GM23338 (cell line): ENCODE measurements around the gene MORC3. TPM values are rescaled to one million over a fixed set of nuclear protein-coding genes. Genes with fewer than 3 reads are reported as not detected.
A peak's percentile ranks its signal among the peaks of the same experiment; 100 is the strongest.
"Not testable (repeated sequence)": the region's sequence is repeated elsewhere in the genome, so short reads cannot be mapped to it uniquely, and the experiment has no call there.

Experiments used
- ATAC-seq: fragments of 200-7000 bp; cut with Tn5 transposase; 3 replicates; pipeline ENCODE4 v1.9.1; 2020
- DNase-seq: peaks from one replicate; pipeline ENCODE4 v3.0.0-alpha.2; 2015; ENCODE audit warnings: low spot score
- H2AFZ ChIP-seq: fragments of 200-600 bp; sonication (generic); 2 replicates; pipeline ENCODE4 v1.8.0; 2016; ENCODE audit warnings: antibody characterized with exemption, mild to moderate bottlenecking, moderate library complexity
- H3F3A ChIP-seq: fragments of 200-600 bp; sonication (generic); replicated peaks from 2 replicates; pipeline ENCODE4 v1.8.0; 2017; ENCODE audit warnings: antibody characterized with exemption, mixed run types, low read depth
- H3K27ac ChIP-seq: fragments of 200-600 bp; sonication (generic); 2 replicates; pipeline ENCODE4 v1.6.1; 2016; ENCODE audit warnings: low read depth
- H3K27me3 ChIP-seq: fragments of 200-600 bp; sonication (generic); 2 replicates; pipeline ENCODE4 v1.8.0; 2016; ENCODE audit warnings: mild to moderate bottlenecking, mixed run types, moderate library complexity; ENCODE audit not compliant: insufficient read depth
- H3K36me3 ChIP-seq: fragments of 200-600 bp; sonication (generic); 2 replicates; pipeline ENCODE4 v1.8.0; 2016; ENCODE audit warnings: mild to moderate bottlenecking; ENCODE audit not compliant: insufficient read depth
- H3K4me1 ChIP-seq: fragments of 200-600 bp; sonication (generic); 2 replicates; pipeline ENCODE4 v1.8.0; 2016; ENCODE audit warnings: mild to moderate bottlenecking, moderate library complexity; ENCODE audit not compliant: insufficient read depth
- H3K4me2 ChIP-seq: fragments of 200-600 bp; sonication (generic); 2 replicates; pipeline ENCODE4 v1.7.1; 2017; ENCODE audit warnings: mixed run types
- H3K4me3 ChIP-seq: fragments of 200-600 bp; sonication (generic); 2 replicates; pipeline ENCODE4 v1.6.1; 2016; ENCODE audit warnings: mixed run types
- H3K79me2 ChIP-seq: fragments of 200-600 bp; sonication (generic); replicated peaks from 2 replicates; pipeline ENCODE4 v1.8.0; 2017; ENCODE audit warnings: mild to moderate bottlenecking; ENCODE audit not compliant: insufficient read depth
- H3K9me2 ChIP-seq: fragments of 200-600 bp; sonication (generic); 2 replicates; pipeline ENCODE4 v1.8.0; 2017; ENCODE audit not compliant: insufficient read depth
- H4K20me1 ChIP-seq: fragments of 200-600 bp; sonication (generic); replicated peaks from 2 replicates; pipeline ENCODE4 v1.8.0; 2017; ENCODE audit warnings: mild to moderate bottlenecking; ENCODE audit not compliant: insufficient read depth
- H3K27ac Mint-ChIP-seq: 2 replicates; pipeline ENCODE4 v1.8.0; 2020; ENCODE audit warnings: inconsistent platforms, mild to moderate bottlenecking, moderate library complexity, mixed read lengths
- H3K27me3 Mint-ChIP-seq: 3 replicates; pipeline ENCODE4 v1.8.0; 2022; ENCODE audit warnings: low read depth, mild to moderate bottlenecking, moderate library complexity, mixed read lengths, inconsistent platforms; ENCODE audit not compliant: insufficient read depth, poor library complexity
- H3K36me3 Mint-ChIP-seq: 3 replicates; pipeline ENCODE4 v1.8.0; 2021; ENCODE audit warnings: low read depth, mild to moderate bottlenecking, inconsistent platforms, moderate library complexity, mixed read lengths
- H3K4me1 Mint-ChIP-seq: 3 replicates; pipeline ENCODE4 v1.8.0; 2020; ENCODE audit warnings: mild to moderate bottlenecking, inconsistent platforms, mixed read lengths
- H3K4me3 Mint-ChIP-seq: 3 replicates; pipeline ENCODE4 v1.8.0; 2021; ENCODE audit warnings: moderate library complexity, mild to moderate bottlenecking, inconsistent platforms, mixed read lengths
- H3K9me3 Mint-ChIP-seq: 3 replicates; pipeline ENCODE4 v1.8.0; 2020; ENCODE audit warnings: moderate library complexity, mild to moderate bottlenecking, inconsistent platforms, mixed read lengths
- CREB1 ChIP-seq: fragments of 250-450 bp; sonication (Bioruptor Pico); IDR thresholded peaks from 2 replicates; pipeline ENCODE4 v1.5.0; 2020; ENCODE audit warnings: low read depth, mild to moderate bottlenecking, moderate library complexity
- EZH2 ChIP-seq: fragments of 200-600 bp; sonication (generic); IDR thresholded peaks from one replicate; pipeline ENCODE4 v1.8.0; 2017; ENCODE audit warnings: antibody characterized with exemption, mild to moderate bottlenecking, low read depth; ENCODE audit not compliant: unreplicated experiment
- POLR2AphosphoS5 ChIP-seq: IDR thresholded peaks from 2 replicates; pipeline ENCODE4 v1.6.1; 2016; ENCODE audit warnings: antibody characterized with exemption, low read depth
- STAT1 ChIP-seq: IDR thresholded peaks from one replicate; pipeline ENCODE4 v1.6.1; 2016; ENCODE audit warnings: antibody characterized with exemption; ENCODE audit not compliant: unreplicated experiment
- ZNF114 ChIP-seq: fragments of 250-450 bp; sonication (Bioruptor Pico); IDR thresholded peaks from 2 replicates; pipeline ENCODE4 v1.5.0; 2020; ENCODE audit warnings: mild to moderate bottlenecking, moderate library complexity
- polyA plus RNA-seq: library from polyadenylated mRNA; unstranded; fragments of >200 nt; fragmentation: Nextera tagmentation; extraction: Ambion mirVana; gene quantifications from 2 replicates; pipeline ENCODE4 v1.2.1, GENCODE V29; 2016
- total RNA-seq: library from RNA; depleted of rRNA; stranded (reverse); fragments of >200 nt; shearing (Covaris generic); gene quantifications from 2 replicates; pipeline ENCODE4 v1.2.3, GENCODE V29; 2014
- TF ChIP-seq, protein P1 (sequence below): fragments of 250-450 bp; sonication (Bioruptor Pico); IDR thresholded peaks from 2 replicates; pipeline ENCODE4 v1.5.0; 2020; ENCODE audit warnings: mild to moderate bottlenecking, moderate library complexity
- TF ChIP-seq, protein P2 (sequence below), 2 experiments: fragments of 200-600 bp in 1 of 2; sonication (generic) in 1 of 2; conservative IDR thresholded peaks; 2 replicates each; pipeline versions ENCODE4 v1.5.1 to v1.6.1; 2016 to 2017; ENCODE audit warnings: antibody characterized with exemption in 2 of 2, low read depth in 2 of 2, mild to moderate bottlenecking in 2 of 2, moderate library complexity in 1 of 2
- TF ChIP-seq, protein P3 (sequence below): IDR thresholded peaks from 2 replicates; pipeline ENCODE4 v1.6.1; 2016; ENCODE audit warnings: antibody characterized with exemption

The MORC3 gene
- total and polyA plus RNA-seq, 2 experiments from 2014 or later, result 11.5 to 25.4 TPM

DNA sequence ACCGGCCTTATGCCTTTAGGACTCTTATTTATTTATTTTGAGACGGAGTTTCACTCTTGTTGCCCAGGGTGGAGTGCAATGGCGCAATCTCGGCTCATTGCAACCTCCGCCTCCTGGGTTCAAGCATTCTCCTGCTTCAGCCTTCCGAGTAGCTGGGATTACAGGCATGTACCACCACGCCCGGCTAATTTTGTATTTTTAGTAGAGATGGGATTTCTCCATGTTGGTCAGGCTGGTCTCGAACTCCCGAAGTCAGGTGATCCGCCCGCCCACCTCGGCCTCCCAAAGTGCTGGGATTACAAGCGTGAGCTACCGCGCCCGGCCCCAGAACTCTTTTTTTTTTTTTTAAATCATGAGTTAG lies 611 bp upstream of the MORC3 start:
- Histone ChIP-seq H3K4me1 (peaks cover 11% of the 10 kb centered on the region; the same call in 1 of the 2 replicates), H2AFZ (peak overlapping the region; percentile 88), H3K4me3 (peak overlapping the region; percentile 57), H4K20me1 (peaks cover 16% of the 10 kb centered on the region; the same call in 1 of the 2 replicates), H3K4me2 (peak overlapping the region; percentile 32), H3K79me2 (peaks cover 40% of the 10 kb centered on the region), H3K27ac (peak overlapping the region; percentile 89)
- H3K4me3 Mint-ChIP-seq, result peak overlapping the region; percentile 93
- H3K36me3 Mint-ChIP-seq, result peaks cover 18% of the 10 kb centered on the region; the same call in 2 of the 3 replicates
- not testable (repeated sequence) for H3K27me3 ChIP-seq, H3K27me3 Mint-ChIP-seq, ATAC-seq, H3K9me2 ChIP-seq, DNase-seq, H3K36me3 ChIP-seq, H3F3A ChIP-seq
- H3K27ac Mint-ChIP-seq, result peak overlapping the region; percentile 93
- peaks cover 17% of the 10 kb centered on the region for H3K4me1 Mint-ChIP-seq
- peaks cover 11% of the 10 kb centered on the region; the same call in 2 of the 3 replicates for H3K9me3 Mint-ChIP-seq

DNA sequence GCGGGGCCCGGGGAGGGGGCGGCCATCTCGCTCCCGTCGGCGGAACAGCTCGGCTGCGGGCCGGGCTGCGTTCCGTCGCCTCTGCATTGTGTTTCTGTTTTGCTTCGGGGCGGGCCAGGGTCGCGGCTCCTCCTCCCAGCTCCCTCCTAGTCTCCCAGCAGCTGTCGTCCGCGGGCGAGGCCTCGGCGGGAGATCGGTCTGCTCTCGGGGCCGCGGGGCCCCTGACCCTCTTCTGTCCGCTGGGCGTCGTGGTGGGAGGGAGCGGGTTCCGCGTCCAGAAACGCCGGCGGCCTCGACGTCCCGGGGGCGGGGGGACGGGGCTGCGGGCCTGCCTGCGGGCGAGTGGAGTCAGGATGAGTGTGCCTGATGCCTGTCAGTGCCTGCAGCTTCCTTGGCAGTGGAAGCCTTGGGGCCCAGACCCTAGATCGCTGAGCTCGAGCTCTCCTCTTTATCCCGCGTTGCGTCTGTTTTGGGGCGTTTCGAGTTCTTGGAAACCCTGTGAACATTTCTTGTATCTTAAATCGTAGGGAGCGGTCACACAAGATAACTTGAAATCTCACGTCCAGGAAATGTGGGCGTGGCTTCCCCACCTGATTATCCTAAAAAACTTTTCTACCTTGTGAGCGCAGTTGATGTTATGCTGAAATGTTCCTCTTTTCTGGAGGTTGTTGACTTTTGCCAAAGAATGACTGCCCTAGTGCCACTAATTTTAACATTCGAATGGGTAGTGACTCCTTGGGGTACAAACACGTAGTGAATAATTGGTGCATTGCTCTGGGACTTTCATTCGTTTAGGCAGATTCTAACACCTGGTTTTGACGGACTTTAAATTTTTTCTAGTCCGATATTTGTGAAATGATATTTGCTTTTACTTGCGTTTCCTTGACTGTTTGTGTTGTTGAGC lies 676 bp downstream of the MORC3 start:
- ATAC-seq, result peak; percentile 61
- Histone ChIP-seq H3K4me1 (peaks cover 11% of the 10 kb centered on the region; the same call in 1 of the 2 replicates), H3K9me2 (no peaks in the 10 kb centered on the region), H3K4me3 (peak overlapping the region; percentile 57), H2AFZ (no peak overlapping the region), H3K79me2 (peaks cover 53% of the 10 kb centered on the region), H3F3A (no peaks in the 10 kb centered on the region), H3K4me2 (peak overlapping the region; percentile 83), H4K20me1 (peaks cover 21% of the 10 kb centered on the region; the same call in 1 of the 2 replicates), H3K36me3 (no peaks in the 10 kb centered on the region), H3K27ac (peak overlapping the region; percentile 82), H3K27me3 (no peaks in the 10 kb centered on the region)
- H3K4me3 Mint-ChIP-seq, result peak overlapping the region; percentile 93
- H3K4me1 Mint-ChIP-seq, result peaks cover 17% of the 10 kb centered on the region
- peak overlapping the region; percentile 95 for H3K27ac Mint-ChIP-seq
- peaks cover 29% of the 10 kb centered on the region; the same call in 2 of the 3 replicates for H3K36me3 Mint-ChIP-seq
- peaks cover 11% of the 10 kb centered on the region; the same call in 1 of the 3 replicates for H3K9me3 Mint-ChIP-seq
- peaks cover 10% of the 10 kb centered on the region for H3K27me3 Mint-ChIP-seq
- DNase-seq, result peak; percentile 74
- TF ChIP-seq, protein P1, sequence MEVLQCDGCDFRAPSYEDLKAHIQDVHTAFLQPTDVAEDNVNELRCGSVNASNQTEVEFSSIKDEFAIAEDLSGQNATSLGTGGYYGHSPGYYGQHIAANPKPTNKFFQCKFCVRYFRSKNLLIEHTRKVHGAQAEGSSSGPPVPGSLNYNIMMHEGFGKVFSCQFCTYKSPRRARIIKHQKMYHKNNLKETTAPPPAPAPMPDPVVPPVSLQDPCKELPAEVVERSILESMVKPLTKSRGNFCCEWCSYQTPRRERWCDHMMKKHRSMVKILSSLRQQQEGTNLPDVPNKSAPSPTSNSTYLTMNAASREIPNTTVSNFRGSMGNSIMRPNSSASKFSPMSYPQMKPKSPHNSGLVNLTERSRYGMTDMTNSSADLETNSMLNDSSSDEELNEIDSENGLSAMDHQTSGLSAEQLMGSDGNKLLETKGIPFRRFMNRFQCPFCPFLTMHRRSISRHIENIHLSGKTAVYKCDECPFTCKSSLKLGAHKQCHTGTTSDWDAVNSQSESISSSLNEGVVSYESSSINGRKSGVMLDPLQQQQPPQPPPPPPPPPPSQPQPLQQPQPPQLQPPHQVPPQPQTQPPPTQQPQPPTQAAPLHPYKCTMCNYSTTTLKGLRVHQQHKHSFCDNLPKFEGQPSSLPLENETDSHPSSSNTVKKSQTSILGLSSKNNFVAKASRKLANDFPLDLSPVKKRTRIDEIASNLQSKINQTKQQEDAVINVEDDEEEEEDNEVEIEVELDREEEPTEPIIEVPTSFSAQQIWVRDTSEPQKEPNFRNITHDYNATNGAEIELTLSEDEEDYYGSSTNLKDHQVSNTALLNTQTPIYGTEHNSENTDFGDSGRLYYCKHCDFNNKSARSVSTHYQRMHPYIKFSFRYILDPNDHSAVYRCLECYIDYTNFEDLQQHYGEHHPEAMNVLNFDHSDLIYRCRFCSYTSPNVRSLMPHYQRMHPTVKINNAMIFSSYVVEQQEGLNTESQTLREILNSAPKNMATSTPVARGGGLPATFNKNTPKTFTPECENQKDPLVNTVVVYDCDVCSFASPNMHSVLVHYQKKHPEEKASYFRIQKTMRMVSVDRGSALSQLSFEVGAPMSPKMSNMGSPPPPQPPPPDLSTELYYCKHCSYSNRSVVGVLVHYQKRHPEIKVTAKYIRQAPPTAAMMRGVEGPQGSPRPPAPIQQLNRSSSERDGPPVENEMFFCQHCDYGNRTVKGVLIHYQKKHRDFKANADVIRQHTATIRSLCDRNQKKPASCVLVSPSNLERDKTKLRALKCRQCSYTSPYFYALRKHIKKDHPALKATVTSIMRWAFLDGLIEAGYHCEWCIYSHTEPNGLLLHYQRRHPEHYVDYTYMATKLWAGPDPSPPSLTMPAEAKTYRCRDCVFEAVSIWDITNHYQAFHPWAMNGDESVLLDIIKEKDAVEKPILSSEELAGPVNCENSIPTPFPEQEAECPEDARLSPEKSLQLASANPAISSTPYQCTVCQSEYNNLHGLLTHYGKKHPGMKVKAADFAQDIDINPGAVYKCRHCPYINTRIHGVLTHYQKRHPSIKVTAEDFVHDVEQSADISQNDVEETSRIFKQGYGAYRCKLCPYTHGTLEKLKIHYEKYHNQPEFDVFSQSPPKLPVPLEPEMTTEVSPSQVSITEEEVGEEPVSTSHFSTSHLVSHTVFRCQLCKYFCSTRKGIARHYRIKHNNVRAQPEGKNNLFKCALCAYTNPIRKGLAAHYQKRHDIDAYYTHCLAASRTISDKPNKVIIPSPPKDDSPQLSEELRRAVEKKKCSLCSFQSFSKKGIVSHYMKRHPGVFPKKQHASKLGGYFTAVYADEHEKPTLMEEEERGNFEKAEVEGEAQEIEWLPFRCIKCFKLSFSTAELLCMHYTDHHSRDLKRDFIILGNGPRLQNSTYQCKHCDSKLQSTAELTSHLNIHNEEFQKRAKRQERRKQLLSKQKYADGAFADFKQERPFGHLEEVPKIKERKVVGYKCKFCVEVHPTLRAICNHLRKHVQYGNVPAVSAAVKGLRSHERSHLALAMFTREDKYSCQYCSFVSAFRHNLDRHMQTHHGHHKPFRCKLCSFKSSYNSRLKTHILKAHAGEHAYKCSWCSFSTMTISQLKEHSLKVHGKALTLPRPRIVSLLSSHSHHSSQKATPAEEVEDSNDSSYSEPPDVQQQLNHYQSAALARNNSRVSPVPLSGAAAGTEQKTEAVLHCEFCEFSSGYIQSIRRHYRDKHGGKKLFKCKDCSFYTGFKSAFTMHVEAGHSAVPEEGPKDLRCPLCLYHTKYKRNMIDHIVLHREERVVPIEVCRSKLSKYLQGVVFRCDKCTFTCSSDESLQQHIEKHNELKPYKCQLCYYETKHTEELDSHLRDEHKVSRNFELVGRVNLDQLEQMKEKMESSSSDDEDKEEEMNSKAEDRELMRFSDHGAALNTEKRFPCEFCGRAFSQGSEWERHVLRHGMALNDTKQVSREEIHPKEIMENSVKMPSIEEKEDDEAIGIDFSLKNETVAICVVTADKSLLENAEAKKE (CRISPR knock-in tag), result no peak
- TF ChIP-seq, protein P2, sequence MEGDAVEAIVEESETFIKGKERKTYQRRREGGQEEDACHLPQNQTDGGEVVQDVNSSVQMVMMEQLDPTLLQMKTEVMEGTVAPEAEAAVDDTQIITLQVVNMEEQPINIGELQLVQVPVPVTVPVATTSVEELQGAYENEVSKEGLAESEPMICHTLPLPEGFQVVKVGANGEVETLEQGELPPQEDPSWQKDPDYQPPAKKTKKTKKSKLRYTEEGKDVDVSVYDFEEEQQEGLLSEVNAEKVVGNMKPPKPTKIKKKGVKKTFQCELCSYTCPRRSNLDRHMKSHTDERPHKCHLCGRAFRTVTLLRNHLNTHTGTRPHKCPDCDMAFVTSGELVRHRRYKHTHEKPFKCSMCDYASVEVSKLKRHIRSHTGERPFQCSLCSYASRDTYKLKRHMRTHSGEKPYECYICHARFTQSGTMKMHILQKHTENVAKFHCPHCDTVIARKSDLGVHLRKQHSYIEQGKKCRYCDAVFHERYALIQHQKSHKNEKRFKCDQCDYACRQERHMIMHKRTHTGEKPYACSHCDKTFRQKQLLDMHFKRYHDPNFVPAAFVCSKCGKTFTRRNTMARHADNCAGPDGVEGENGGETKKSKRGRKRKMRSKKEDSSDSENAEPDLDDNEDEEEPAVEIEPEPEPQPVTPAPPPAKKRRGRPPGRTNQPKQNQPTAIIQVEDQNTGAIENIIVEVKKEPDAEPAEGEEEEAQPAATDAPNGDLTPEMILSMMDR (conservative IDR thresholded peaks at IDR 0.05; ENCODE audit: low read depth in 2 of 2), result no peak
- TF ChIP-seq, protein P3, sequence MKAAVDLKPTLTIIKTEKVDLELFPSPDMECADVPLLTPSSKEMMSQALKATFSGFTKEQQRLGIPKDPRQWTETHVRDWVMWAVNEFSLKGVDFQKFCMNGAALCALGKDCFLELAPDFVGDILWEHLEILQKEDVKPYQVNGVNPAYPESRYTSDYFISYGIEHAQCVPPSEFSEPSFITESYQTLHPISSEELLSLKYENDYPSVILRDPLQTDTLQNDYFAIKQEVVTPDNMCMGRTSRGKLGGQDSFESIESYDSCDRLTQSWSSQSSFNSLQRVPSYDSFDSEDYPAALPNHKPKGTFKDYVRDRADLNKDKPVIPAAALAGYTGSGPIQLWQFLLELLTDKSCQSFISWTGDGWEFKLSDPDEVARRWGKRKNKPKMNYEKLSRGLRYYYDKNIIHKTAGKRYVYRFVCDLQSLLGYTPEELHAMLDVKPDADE, result no peak
- TF ChIP-seq ZNF114 (CRISPR knock-in tag), result no peak
- TF ChIP-seq CREB1, result no peak
- no peak for TF ChIP-seq EZH2
- no peak for TF ChIP-seq POLR2AphosphoS5
- TF ChIP-seq STAT1, result no peak
